Measurements from ENCODE around the gene RHBDL3. TPM values are rescaled to one million over a fixed set of nuclear protein-coding genes. Genes with fewer than 3 reads are reported as not detected.

Gene RHBDL3
- total and polyA plus RNA-seq, 2 donors (not counting 1 experiment from before 2014, with no cell fraction given) = not detected

- peaks cover 38% of the 10 kb centered on the region for H3K4me1 Mint-ChIP-seq
- peaks cover 85% of the 10 kb centered on the region for H4K20me1 ChIP-seq (ENCODE audit: control insufficient read depth, insufficient read depth, low read length, poor library complexity, severe bottlenecking)
- H3K4me2 ChIP-seq (replicated peaks; ENCODE audit: low read depth, low read length, poor library complexity, severe bottlenecking) = no peak overlapping the region
Observed at GRCh38 chr17:32356750-32357149, 91.1 kb downstream of the RHBDL3 start.

GRCh38 chr17:32357615-32358014, 92.0 kb downstream of the RHBDL3 start:
- POLR2A ChIA-PET = no interaction called here
- H3K9me3 Mint-ChIP-seq (ENCODE audit: insufficient read depth) = no peaks in the 10 kb centered on the region
- no peak for DNase-seq
- H3K27me3 ChIP-seq (replicated peaks in 1 of 4; ENCODE audit: control extremely low read depth in 1 of 4, control insufficient read depth in 3 of 4, insufficient read depth in 4 of 4, low read length in 3 of 4) = no peaks in the 10 kb centered on the region
- H3K4me1 Mint-ChIP-seq = peaks cover 32% of the 10 kb centered on the region
- peaks cover 15 to 24% of the 10 kb centered on the region in 2 donors for H3K4me1 ChIP-seq (ENCODE audit: control insufficient read depth in 2 of 2, insufficient read depth in 2 of 2, low read length in 2 of 2)
- H3K9me3 ChIP-seq (ENCODE audit: control extremely low read depth in 1 of 3, control insufficient read depth in 2 of 3, insufficient read depth in 1 of 3, low read length in 2 of 3) = no peaks in the 10 kb centered on the region
- TF ChIP-seq EZH2 (IDR thresholded peaks at IDR 0.05; ENCODE audit: borderline replicate concordance, insufficient read depth, low read depth, low read length, poor library complexity, severe bottlenecking) (no peak), CTCF (IDR thresholded peaks at IDR 0.05) (no peak)
- WGBS (ENCODE audit: insufficient coverage) = 96% methylated on average over 6 of the region's 8 CpGs
- intact Hi-C loops (cut with micrococcal nuclease) = loop anchor here (10.0 kb wide), 1 partner anchor 517 kb away; the partner anchor contains the start of gene MYO1D
- no peak overlapping the region for H3K27ac Mint-ChIP-seq
- CTCF ChIA-PET = no interaction called here
- no peaks in the 10 kb centered on the region for H3K27me3 Mint-ChIP-seq
- H3K4me2 ChIP-seq (replicated peaks; ENCODE audit: low read depth, low read length, poor library complexity, severe bottlenecking) = no peak overlapping the region
- no peak for ATAC-seq (ENCODE audit: low read depth)
- peaks cover 4 to 85% of the 10 kb centered on the region in 2 experiments for H3K36me3 ChIP-seq (replicated peaks in 1 of 2; ENCODE audit: control extremely low read depth in 1 of 2, control insufficient read depth in 1 of 2, extremely low read depth in 1 of 2, insufficient read depth in 2 of 2, low read length in 1 of 2)
- H4K20me1 ChIP-seq (ENCODE audit: control insufficient read depth, insufficient read depth, low read length, poor library complexity, severe bottlenecking) = peaks cover 85% of the 10 kb centered on the region
- no peak overlapping the region for H3K9ac ChIP-seq (ENCODE audit: low read length)
- peaks cover 93% of the 10 kb centered on the region for H3K79me2 ChIP-seq (ENCODE audit: control insufficient read depth, insufficient read depth, low read length)
- no peak overlapping the region for H3K4me3 Mint-ChIP-seq
- H3K4me3 ChIP-seq (ENCODE audit: control extremely low read depth in 1 of 5, extremely low read depth in 1 of 5, insufficient read depth in 1 of 5, low read depth in 2 of 5, low read length in 4 of 5) = no peak overlapping the region
- H2AFZ ChIP-seq (ENCODE audit: insufficient read depth, low read depth, low read length, poor library complexity, severe bottlenecking) = no peak overlapping the region
- no peak overlapping the region for H3K27ac ChIP-seq (ENCODE audit: low read length in 2 of 2)

More at GRCh38 chr17:32356750-32357149, 91.1 kb downstream of the RHBDL3 start:
- H3K9me3 ChIP-seq (ENCODE audit: control extremely low read depth in 1 of 3, control insufficient read depth in 2 of 3, insufficient read depth in 1 of 3, low read length in 2 of 3) = no peaks in the 10 kb centered on the region
- Mint-ChIP-seq H3K27ac (no peak overlapping the region), H3K4me3 (no peak overlapping the region), H3K9me3 (ENCODE audit: insufficient read depth) (no peaks in the 10 kb centered on the region), H3K27me3 (no peaks in the 10 kb centered on the region)
- no peak overlapping the region for H3K4me3 ChIP-seq (ENCODE audit: control extremely low read depth in 1 of 5, extremely low read depth in 1 of 5, insufficient read depth in 1 of 5, low read depth in 2 of 5, low read length in 4 of 5)
- TF ChIP-seq CTCF (IDR thresholded peaks at IDR 0.05) = no peak
- no peak for TF ChIP-seq EZH2 (IDR thresholded peaks at IDR 0.05; ENCODE audit: borderline replicate concordance, insufficient read depth, low read depth, low read length, poor library complexity, severe bottlenecking)
- H2AFZ ChIP-seq (ENCODE audit: insufficient read depth, low read depth, low read length, poor library complexity, severe bottlenecking) = no peak overlapping the region
- intact Hi-C loops (cut with micrococcal nuclease) = loop anchor here (10.0 kb wide), 1 partner anchor 518 kb away; the partner anchor contains the start of gene MYO1D
- no peak overlapping the region for H3K9ac ChIP-seq (ENCODE audit: low read length)
- no peak for ATAC-seq (ENCODE audit: low read depth)
- WGBS (ENCODE audit: insufficient coverage) = 100% methylated on average over 4 of the region's 5 CpGs
- ChIA-PET POLR2A (no interaction called here), CTCF (no interaction called here)
- H3K79me2 ChIP-seq (ENCODE audit: control insufficient read depth, insufficient read depth, low read length) = peaks cover 95% of the 10 kb centered on the region
- no peaks in the 10 kb centered on the region for H3K27me3 ChIP-seq (replicated peaks in 1 of 4; ENCODE audit: control extremely low read depth in 1 of 4, control insufficient read depth in 3 of 4, insufficient read depth in 4 of 4, low read length in 3 of 4)
- no peak overlapping the region for H3K27ac ChIP-seq (ENCODE audit: low read length in 2 of 2)
- peaks cover 4 to 81% of the 10 kb centered on the region in 2 experiments for H3K36me3 ChIP-seq (replicated peaks in 1 of 2; ENCODE audit: control extremely low read depth in 1 of 2, control insufficient read depth in 1 of 2, extremely low read depth in 1 of 2, insufficient read depth in 2 of 2, low read length in 1 of 2)
- DNase-seq = no peak
- peaks cover 24 to 32% of the 10 kb centered on the region in 2 donors for H3K4me1 ChIP-seq (ENCODE audit: control insufficient read depth in 2 of 2, insufficient read depth in 2 of 2, low read length in 2 of 2)

All from B cell (primary cell).